G401.6 (cell line): ENCODE data around the gene AGBL1.
"Not testable (repeated sequence)": the region's sequence is repeated elsewhere in the genome, so short reads cannot be mapped to it uniquely, and the experiment has no call there.

Experiments
- FAIRE-seq: peaks from 2 replicates; lab custom pipeline; 2012; peaks lifted over from hg19 to GRCh38; lab: Jason Lieb, UNC

Gene AGBL1

DNA sequence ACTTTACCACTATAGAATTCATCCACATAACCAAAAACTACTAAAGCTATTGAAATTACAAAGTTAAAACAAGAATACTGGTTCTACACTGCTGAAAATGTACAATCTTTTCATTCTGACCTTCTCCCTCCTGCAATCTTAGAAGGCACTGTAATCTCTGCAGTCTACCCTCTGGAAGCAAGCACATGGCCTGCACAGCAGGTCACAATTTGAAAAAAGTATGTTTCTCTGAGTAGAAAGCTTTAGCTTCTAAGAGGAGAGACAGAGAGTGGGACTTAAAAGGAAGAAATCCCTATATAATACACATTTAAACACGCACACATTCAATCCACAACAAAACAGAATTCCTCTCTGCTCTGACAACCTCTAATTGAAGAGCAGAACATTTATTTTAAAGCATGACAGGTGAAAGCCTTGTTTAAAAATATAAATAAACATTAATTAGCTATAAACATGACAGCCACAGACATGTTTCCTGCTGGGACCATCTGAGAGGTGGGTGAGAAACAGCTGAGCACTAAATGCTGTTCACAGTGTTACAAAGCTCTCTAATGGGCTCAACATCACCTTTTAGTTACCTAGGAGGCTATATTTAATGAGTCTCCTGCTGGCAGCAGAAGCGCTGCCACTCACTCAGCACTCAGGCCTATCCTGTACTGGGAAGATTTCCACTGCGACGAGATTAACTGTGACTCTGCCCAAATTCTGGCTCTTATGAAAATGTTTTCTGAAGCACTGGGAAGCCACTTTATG lies 447.4 kb downstream of the AGBL1 start:
- FAIRE-seq = no peak

- FAIRE-seq = not testable (repeated sequence)
Observed at GRCh38 chr15:86528094-86528493, 448.4 kb downstream of the AGBL1 start.

GRCh38 chr15:86538141-86538540 lies 458.5 kb downstream of the AGBL1 start:
- FAIRE-seq = no peak

- no peak for FAIRE-seq
Observed at GRCh38 chr15:86540840-86541467, 461.3 kb downstream of the AGBL1 start.

- FAIRE-seq = no peak
Observed at GRCh38 chr15:86541540-86541939, 461.9 kb downstream of the AGBL1 start.

DNA sequence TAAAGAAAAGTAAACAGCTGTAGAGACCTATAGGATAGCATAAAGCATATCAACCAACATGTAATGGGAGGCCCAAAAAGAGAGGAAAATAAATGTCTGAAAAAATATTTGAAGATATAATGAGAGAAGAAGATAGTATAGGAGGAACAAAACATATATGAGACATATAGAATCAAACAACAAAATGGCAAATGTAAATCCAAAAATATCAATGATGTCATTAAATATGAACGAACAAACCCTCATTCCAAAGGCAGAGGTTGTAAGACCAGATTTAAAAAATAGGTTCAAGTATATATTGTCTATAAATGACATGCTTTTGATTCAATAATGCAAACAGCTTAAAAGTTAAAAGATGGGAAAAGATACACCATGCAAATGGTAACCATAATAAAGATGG lies 470.4 kb downstream of the AGBL1 start:
- FAIRE-seq = no peak

DNA sequence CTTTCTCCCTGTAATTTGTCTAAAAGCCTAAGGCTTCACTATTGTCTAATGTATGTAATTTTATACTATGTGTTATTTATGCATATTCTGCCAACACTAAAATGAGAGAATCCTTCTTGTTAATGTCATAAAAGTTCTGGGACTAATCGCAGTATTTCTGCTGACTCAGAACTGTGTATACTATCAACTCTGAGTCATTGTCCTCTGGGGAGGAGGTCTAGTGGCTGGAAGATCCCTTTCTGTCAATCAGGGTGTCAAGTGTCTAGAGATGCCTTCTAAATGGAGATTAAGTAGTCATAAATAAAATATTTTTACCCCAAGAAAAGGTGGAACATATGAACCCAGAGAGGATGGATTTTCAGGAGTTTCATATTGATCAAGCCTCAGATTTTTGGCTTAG lies 473.4 kb downstream of the AGBL1 start:
- no peak for FAIRE-seq

GRCh38 chr15:86555098-86555497 lies 475.4 kb downstream of the AGBL1 start:
- FAIRE-seq = no peak

DNA sequence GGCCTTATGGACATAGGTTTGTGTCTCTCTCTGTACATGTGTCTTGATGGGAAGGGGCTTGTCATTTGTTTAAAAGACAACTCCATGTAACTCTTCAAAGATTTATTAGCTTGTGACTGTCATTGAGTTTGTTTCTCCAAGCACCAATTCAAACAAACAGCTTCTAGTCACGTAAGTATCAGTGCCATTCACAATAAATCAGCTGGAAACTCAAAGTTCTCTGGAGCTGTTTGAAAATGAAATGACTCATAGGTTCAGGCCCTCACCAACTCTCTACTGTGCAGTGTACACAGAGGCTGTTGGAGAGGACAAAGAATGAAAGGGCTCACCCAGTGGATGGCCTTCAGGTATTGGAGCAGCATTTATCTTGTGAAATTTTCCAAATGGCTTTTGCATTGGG lies 476.3 kb downstream of the AGBL1 start:
- no peak for FAIRE-seq

- no peak for FAIRE-seq
Observed at GRCh38 chr15:86556396-86557017, 476.8 kb downstream of the AGBL1 start.

- FAIRE-seq = no peak
Observed at GRCh38 chr15:86557018-86557550, 477.4 kb downstream of the AGBL1 start.

GRCh38 chr15:86558252-86558651 lies 478.6 kb downstream of the AGBL1 start:
- FAIRE-seq = no peak

DNA sequence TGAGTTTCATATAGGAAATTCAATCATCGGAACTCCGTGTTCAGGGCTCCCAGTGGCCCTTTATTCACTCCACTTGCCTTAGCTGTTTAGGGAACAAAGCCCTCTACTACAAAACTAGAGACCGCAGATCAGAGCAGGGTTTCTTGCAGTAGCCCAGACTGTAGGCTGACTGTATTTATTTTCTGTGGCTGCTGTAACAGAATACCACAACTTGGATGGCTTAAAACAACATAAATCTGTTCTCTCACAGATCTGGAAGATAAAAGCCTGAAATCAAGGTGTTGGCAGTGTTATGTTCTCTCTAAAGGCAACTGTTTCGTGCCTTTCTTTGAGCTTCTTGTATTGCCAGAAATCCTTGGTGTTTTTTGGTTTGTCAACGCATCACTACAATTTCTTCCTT lies 479.0 kb downstream of the AGBL1 start:
- FAIRE-seq = no peak

GRCh38 chr15:86568378-86568777 lies 488.7 kb downstream of the AGBL1 start:
- no peak for FAIRE-seq

DNA sequence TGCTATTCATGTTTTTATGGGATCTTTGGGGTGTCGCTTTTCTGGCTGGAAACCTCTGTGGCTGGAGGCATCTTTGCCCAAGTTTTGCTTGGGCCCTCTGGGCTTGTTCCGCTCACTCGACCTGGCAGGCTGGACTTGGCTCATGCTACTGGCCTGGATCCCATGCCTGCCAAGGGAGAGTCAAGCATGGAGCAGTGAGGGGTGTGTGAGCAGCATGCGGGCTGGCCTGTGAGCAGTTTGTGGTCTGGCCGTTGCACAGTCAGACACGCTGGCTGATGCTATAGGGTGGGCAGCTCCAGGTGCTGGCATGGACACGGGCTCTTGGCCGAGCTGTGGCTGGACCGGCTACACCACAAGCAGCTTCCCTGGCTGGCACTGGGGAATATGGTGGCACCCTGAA lies 491.1 kb downstream of the AGBL1 start:
- FAIRE-seq = no peak

DNA sequence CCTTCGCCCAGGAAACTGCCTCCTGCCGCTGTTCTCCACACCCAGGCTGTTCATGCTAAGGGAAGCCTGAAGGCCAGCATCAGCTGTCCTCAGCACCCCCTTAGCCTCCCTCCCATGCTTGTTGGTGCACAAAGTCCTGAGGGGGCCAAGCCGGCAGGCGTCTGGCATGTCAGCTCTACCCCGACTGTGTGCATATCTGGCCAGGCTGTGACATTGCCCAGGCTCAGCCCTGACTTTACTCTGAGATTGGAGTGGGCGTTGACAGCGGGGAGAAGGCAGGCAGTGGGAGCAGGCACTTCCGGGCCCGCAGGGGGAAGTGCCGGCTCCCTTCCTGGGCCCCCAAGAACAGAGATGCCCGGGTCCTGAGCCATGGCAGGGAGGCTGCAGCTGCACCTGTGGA lies 492.2 kb downstream of the AGBL1 start:
- no peak for FAIRE-seq

GRCh38 chr15:86572368-86572841 lies 492.7 kb downstream of the AGBL1 start:
- FAIRE-seq = no peak

- no peak for FAIRE-seq
Observed at GRCh38 chr15:86573476-86573875, 493.8 kb downstream of the AGBL1 start.

GRCh38 chr15:86588413-86588812 lies 508.7 kb downstream of the AGBL1 start:
- FAIRE-seq = no peak

- no peak for FAIRE-seq
Observed at GRCh38 chr15:86590461-86590860, 510.8 kb downstream of the AGBL1 start.

DNA sequence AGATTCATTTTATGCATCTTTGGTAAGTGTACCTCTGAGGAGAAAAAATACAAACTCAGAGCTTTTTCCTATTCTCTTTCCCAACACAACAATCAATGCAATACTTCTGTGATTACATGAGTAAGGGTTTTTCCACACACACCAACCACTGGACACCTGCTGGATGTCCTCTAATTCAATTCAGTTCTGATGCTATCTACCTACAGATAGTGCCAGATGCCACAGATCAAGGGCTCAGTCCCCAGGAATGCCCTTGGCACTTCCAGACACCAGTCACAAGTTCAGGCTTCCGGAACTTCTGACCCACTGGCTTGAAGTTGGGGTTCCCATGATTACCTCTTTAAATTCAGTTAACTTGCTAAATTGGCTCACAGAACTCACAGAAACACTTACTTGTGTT lies 511.5 kb downstream of the AGBL1 start:
- no peak for FAIRE-seq

GRCh38 chr15:86591994-86592735 lies 512.5 kb downstream of the AGBL1 start:
- no peak for FAIRE-seq

DNA sequence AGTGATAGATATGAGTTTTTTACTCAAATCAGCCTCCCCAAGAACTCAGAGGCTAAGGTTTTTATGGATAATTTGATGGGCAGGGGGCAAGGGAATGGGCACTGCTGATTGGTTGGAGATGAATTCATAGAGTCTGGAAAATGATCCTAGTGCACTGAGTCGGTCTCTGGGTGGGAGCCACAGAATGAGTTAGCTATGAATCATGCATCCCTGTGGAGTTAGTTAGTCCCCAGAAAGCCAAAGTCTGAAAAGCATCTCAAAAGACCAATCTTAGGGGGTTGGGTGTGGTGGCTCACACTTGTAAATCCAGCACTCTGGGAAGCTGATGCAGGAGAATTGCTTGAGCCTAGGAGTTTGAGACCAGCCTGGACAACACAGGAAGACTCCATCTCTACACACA lies 516.1 kb downstream of the AGBL1 start:
- FAIRE-seq = no peak
